AG04449 (cell line): ENCODE measurements around the gene BMPR1B.
A peak's percentile ranks its signal among the peaks of the same experiment; 100 is the strongest.

Source experiments
- CTCF ChIA-PET: fragments of 350-600 bp; formaldehyde crosslinking; extraction: SDS; loops from one replicate; lab custom pipeline; 2021; ENCODE audit warnings: antibody characterized with exemption; lab: Yijun Ruan, JAX
- POLR2A ChIA-PET: fragments of 400-600, 350-600 bp; formaldehyde crosslinking; extraction: SDS; loops from one replicate; lab custom pipeline; 2020; ENCODE audit warnings: antibody characterized with exemption, inconsistent platforms; lab: Yijun Ruan, JAX
- DNase-seq: peaks from one replicate; pipeline ENCODE4 v3.0.0-alpha.2; 2010; ENCODE audit warnings: low read depth, low spot score
- H3K4me3 ChIP-seq: 2 replicates; pipeline ENCODE4 v1.5.1; 2011; ENCODE audit warnings: low read depth, mild to moderate bottlenecking, control low read depth, low read length
- TF ChIP-seq, protein P1 (sequence below): IDR thresholded peaks from one replicate; pipeline ENCODE4 v1.5.1; 2011; ENCODE audit warnings: mild to moderate bottlenecking, moderate library complexity, low read length, control low read depth, inconsistent platforms; ENCODE audit not compliant: insufficient read depth; ENCODE audit errors: missing control alignments

The BMPR1B gene

DNA sequence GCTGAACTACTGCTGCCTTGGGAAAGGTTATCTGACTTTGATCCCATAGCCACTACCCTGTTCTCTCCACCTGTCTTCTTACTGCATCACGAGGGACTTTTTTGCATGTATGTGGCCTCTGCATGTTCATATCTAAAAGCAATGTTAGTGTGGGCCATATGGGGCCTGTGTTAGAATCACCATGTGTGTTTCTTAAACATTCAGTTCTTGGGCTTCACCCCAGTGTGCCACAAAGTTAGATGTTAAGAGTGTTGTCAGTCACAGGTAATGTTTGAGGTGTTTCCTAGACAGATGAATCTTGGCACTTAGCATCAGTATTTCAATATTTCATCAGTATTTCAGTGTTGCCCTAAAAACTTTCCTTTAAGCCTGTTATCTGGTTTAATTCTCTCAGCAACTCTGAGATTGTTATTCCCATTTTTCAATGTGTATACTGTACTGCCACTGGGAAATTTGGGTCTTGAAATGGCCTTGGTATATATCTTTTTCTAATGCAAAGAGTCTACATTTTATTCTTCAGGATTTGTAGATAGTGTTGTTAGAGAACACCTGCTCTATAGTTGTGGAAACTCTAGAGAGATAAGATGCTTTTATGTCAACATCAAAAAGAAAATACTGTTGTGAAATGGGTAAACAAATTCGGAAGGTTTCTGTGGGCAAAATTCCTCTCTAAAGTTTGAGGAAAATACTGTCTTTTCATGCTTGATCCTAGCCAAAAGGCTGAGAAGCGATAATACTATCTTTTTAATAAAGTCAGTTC is 259.7 kb downstream of the BMPR1B start:
- DNase-seq, result no peak
- TF ChIP-seq, protein P1, sequence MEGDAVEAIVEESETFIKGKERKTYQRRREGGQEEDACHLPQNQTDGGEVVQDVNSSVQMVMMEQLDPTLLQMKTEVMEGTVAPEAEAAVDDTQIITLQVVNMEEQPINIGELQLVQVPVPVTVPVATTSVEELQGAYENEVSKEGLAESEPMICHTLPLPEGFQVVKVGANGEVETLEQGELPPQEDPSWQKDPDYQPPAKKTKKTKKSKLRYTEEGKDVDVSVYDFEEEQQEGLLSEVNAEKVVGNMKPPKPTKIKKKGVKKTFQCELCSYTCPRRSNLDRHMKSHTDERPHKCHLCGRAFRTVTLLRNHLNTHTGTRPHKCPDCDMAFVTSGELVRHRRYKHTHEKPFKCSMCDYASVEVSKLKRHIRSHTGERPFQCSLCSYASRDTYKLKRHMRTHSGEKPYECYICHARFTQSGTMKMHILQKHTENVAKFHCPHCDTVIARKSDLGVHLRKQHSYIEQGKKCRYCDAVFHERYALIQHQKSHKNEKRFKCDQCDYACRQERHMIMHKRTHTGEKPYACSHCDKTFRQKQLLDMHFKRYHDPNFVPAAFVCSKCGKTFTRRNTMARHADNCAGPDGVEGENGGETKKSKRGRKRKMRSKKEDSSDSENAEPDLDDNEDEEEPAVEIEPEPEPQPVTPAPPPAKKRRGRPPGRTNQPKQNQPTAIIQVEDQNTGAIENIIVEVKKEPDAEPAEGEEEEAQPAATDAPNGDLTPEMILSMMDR, result no peak
- POLR2A ChIA-PET, result no interaction called here
- no peak overlapping the region for H3K4me3 ChIP-seq
- CTCF ChIA-PET, result no interaction called here

- H3K4me3 ChIP-seq, result no peak overlapping the region
- CTCF ChIA-PET, result no interaction called here
- POLR2A ChIA-PET, result no interaction called here
- no peak for DNase-seq
- TF ChIP-seq, protein P1, result no peak
Observed at GRCh38 chr4:95018785-95019184, 261.0 kb downstream of the BMPR1B start.

DNA sequence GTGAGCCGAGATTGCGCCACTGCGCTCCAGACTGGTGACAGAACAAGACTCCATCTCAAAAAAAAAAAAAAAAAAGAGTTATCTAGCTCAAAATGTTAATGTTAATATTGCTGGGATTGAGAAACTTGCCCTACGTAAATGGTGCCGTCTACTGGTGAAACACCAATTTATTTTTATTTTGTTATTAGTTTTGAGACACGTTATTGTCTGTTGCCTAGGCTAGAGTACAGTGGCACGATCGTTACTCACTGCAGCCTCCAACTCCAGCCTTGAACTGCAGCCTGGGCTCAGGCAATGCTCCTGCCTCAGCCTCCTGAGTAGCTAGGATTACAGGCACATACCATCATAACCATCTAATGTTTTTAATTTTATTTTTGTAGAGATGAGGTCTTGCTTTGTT is 262.8 kb downstream of the BMPR1B start:
- ChIA-PET POLR2A (no interaction called here), CTCF (no interaction called here)
- no peak for DNase-seq
- TF ChIP-seq, protein P1, result no peak
- H3K4me3 ChIP-seq, result no peak overlapping the region

- POLR2A ChIA-PET, result no interaction called here
- DNase-seq, result peak; percentile 5
- no peak overlapping the region for H3K4me3 ChIP-seq
- CTCF ChIA-PET, result no interaction called here
- TF ChIP-seq, protein P1, result no peak
Observed at GRCh38 chr4:95021099-95021498, 263.3 kb downstream of the BMPR1B start.

DNA sequence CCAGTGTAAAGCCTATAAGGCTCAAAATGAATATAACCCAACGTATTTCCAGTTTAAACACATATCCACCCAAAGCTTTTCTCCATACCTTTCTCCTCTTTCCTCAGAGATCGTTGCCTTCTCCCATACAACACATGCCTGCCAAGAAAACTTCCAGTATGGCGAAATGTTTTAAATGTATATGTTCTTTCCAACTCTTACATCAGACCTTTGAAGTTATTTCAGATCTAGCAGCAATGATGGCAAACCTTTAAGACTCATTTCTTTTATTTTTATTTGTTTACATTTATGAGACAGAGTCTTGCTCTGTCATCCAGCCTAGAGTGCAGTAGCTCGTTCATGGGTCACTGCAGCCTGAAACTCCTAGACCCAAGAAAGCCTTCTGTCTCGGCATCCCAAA is 265.4 kb downstream of the BMPR1B start:
- ChIA-PET CTCF (no interaction called here), POLR2A (no interaction called here)
- TF ChIP-seq, protein P1, result no peak
- no peak overlapping the region for H3K4me3 ChIP-seq
- no peak for DNase-seq

DNA sequence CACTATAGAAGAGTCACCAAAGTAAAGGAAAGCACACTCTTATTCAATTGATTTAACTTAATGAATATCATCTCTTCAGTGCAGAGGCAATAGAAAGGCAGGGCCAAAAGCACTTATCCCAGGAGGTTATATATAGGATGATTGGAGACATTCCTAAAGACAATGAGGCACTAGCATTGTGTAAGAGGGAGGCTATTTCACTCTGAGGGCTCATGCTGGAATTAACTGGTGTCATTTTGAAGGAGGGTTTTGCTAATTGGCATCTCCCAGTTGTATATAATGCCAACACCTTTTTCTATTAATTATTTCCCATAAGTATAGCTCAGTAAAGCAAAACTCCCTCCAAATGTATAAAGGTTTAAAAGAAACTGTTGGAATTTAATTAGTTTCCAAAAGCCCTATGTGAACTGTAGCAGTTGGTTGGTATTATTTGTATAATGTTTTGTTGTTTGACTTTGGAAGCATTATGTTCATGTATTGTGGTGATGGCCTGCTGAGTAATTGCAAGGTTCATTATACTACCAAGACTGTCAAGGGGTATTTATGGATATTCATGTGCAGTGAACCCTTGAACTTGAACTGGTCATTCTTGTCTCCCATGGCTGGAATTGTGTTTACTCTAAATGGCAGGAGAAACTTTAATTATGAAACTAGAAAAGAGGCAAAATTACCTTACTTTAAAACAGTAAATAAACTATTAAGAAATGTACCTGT is 270.3 kb downstream of the BMPR1B start:
- no peak for DNase-seq
- no peak overlapping the region for H3K4me3 ChIP-seq
- CTCF ChIA-PET, result no interaction called here
- TF ChIP-seq, protein P1, result no peak
- POLR2A ChIA-PET, result no interaction called here
